Sigmoid colon (tissue), 7 donors: ENCODE measurements around the gene EPAS1. TPM values are rescaled to one million over a fixed set of nuclear protein-coding genes. Genes with fewer than 3 reads are reported as not detected.

Experiments
- DNase-seq: peaks from one replicate; pipeline ENCODE4 v3.0.0-alpha.2; 2019
- H3K27ac ChIP-seq, 4 donors: fragments of 200-600 bp; sonication (generic); one replicate each; pipeline ENCODE4 v1.5.1; 2016 to 2019; ENCODE audit warnings: mild to moderate bottlenecking in 1 of 4
- H3K27me3 ChIP-seq, 3 donors: fragments of 200-600 bp; sonication (generic); one replicate each; pipeline ENCODE4 v1.5.1; 2019; ENCODE audit warnings: mild to moderate bottlenecking in 1 of 3
- H3K36me3 ChIP-seq, 4 donors: fragments of 200-600 bp; sonication (generic); one replicate each; pipeline ENCODE4 v1.5.1; 2016 to 2019
- H3K4me1 ChIP-seq, 4 donors: fragments of 200-600 bp; sonication (generic); one replicate each; pipeline ENCODE4 v1.5.1; 2017 to 2019
- H3K4me3 ChIP-seq, 4 donors: fragments of 200-600 bp; sonication (generic); one replicate each; pipeline ENCODE4 v1.5.1; 2017 to 2019; ENCODE audit warnings: mild to moderate bottlenecking in 2 of 4, moderate library complexity in 1 of 4
- H3K9me3 ChIP-seq, 4 donors: fragments of 200-600 bp in 3 of 4; sonication (generic) in 3 of 4; one replicate each; pipeline versions ENCODE4 v1.5.1 to v1.6.1; 2013 to 2019
- CTCF ChIP-seq, 4 experiments: fragments of 450-650 bp in 3 of 4; fragments of 200-600 bp in 1 of 4; IDR thresholded peaks; one replicate each; pipeline ENCODE4 v1.5.1; 2016 to 2019; ENCODE audit warnings: antibody characterized with exemption in 4 of 4, mild to moderate bottlenecking in 3 of 4, moderate library complexity in 2 of 4
- EP300 ChIP-seq, 4 donors: sonication (generic); formaldehyde crosslinking; IDR thresholded peaks; one replicate each; pipeline ENCODE4 v1.6.1; 2017; ENCODE audit warnings: antibody characterized with exemption in 4 of 4
- POLR2A ChIP-seq, 2 donors: fragments of 450-650 bp; IDR thresholded peaks; one replicate each; pipeline ENCODE4 v1.6.1; 2016; ENCODE audit warnings: antibody characterized with exemption in 2 of 2, mild to moderate bottlenecking in 2 of 2, moderate library complexity in 2 of 2
- POLR2AphosphoS5 ChIP-seq, 4 donors: sonication (generic); formaldehyde crosslinking; IDR thresholded peaks; one replicate each; pipeline ENCODE4 v1.6.1; 2017; ENCODE audit warnings: antibody characterized with exemption in 4 of 4
- WGBS, 2 donors: extraction: QIAGEN DNeasy Blood & Tissue Kit; methylation state at CpG; one replicate each; pipeline ENCODE4 v1.1.7; 2013; 5-methylcytosine and 5-hydroxymethylcytosine counted together
- intact Hi-C: fragments of 100-400 bp; cut with DNase I; formaldehyde crosslinking; loops from one replicate; pipeline ENCODE4 v1.15.1; 2023
- polyA plus RNA-seq, 3 donors: library from polyadenylated mRNA; stranded (reverse); fragments of 200-250 nt; gene quantifications; one replicate each; pipeline ENCODE4 v1.2.3, GENCODE V29; 2013
- total RNA-seq, 4 donors: library from RNA; depleted of rRNA; stranded (reverse); fragments of >200 nt; gene quantifications; one replicate each; pipeline ENCODE4 v1.1.0, GENCODE V29; 2016
- donor health status: healthy with polysubstance abuse.
- donor health status: Bipolar disorder and iron deficiency.
- donor health status: healthy.

The EPAS1 gene
- total and polyA plus RNA-seq, 7 donors = 56.8 to 97.8 (median 62.2) TPM

- intact Hi-C loops = no loop called here
- H3K27me3 ChIP-seq = no peaks in the 10 kb centered on the region
- H3K36me3 ChIP-seq = no peaks in the 10 kb centered on the region
- WGBS, 2 donors = 72 to 78% methylated on average over 5 of the region's 5 CpGs
- TF ChIP-seq CTCF (IDR thresholded peaks at IDR 0.05) (no peak), EP300 (IDR thresholded peaks at IDR 0.05) (no peak), POLR2A (IDR thresholded peaks at IDR 0.05) (no peak), POLR2AphosphoS5 (IDR thresholded peaks at IDR 0.05) (no peak)
- DNase-seq = no peak
- H3K4me3 ChIP-seq = no peak overlapping the region
- H3K9me3 ChIP-seq = no peaks in the 10 kb centered on the region
- H3K4me1 ChIP-seq = peaks cover 0 to 8% (median 3%) of the 10 kb centered on the region in 4 donors
- H3K27ac ChIP-seq = no peak overlapping the region
Observed at GRCh38 chr2:46258937-46259776, 38.0 kb upstream of the EPAS1 start.

GRCh38 chr2:46259777-46260168 is 37.4 kb upstream of the EPAS1 start:
- Histone ChIP-seq H3K4me1 (peaks cover 0 to 8% (median 3%) of the 10 kb centered on the region in 4 donors), H3K27ac (no peak overlapping the region), H3K36me3 (no peaks in the 10 kb centered on the region), H3K9me3 (no peaks in the 10 kb centered on the region), H3K4me3 (no peak overlapping the region), H3K27me3 (no peaks in the 10 kb centered on the region)
- TF ChIP-seq CTCF (IDR thresholded peaks at IDR 0.05) (no peak), POLR2AphosphoS5 (IDR thresholded peaks at IDR 0.05) (no peak), POLR2A (IDR thresholded peaks at IDR 0.05) (no peak), EP300 (IDR thresholded peaks at IDR 0.05) (no peak)
- DNase-seq = no peak
- intact Hi-C loops = no loop called here
- WGBS, 2 donors = 1 to 95% methylated on average over 1 of the region's 1 CpG

GRCh38 chr2:46260305-46260704 is 36.9 kb upstream of the EPAS1 start:
- TF ChIP-seq CTCF (IDR thresholded peaks at IDR 0.05) = no peak
- TF ChIP-seq EP300 (IDR thresholded peaks at IDR 0.05) = no peak
- no peak for TF ChIP-seq POLR2AphosphoS5 (IDR thresholded peaks at IDR 0.05)
- no peak for TF ChIP-seq POLR2A (IDR thresholded peaks at IDR 0.05)
- Histone ChIP-seq H3K4me1 (peaks cover 0 to 8% (median 3%) of the 10 kb centered on the region in 4 donors), H3K9me3 (no peaks in the 10 kb centered on the region), H3K36me3 (no peaks in the 10 kb centered on the region), H3K4me3 (no peak overlapping the region), H3K27me3 (no peaks in the 10 kb centered on the region), H3K27ac (no peak overlapping the region)
- 69 to 91% methylated on average over 4 of the region's 4 CpGs for WGBS, 2 donors
- no peak for DNase-seq
- intact Hi-C loops = no loop called here

- Histone ChIP-seq H3K36me3 (no peaks in the 10 kb centered on the region), H3K4me1 (peaks cover 0 to 8% (median 3%) of the 10 kb centered on the region in 4 donors), H3K27ac (no peak overlapping the region), H3K4me3 (no peak overlapping the region), H3K27me3 (no peaks in the 10 kb centered on the region), H3K9me3 (no peaks in the 10 kb centered on the region)
- DNase-seq = no peak
- TF ChIP-seq CTCF (IDR thresholded peaks at IDR 0.05) (no peak), POLR2A (IDR thresholded peaks at IDR 0.05) (no peak), POLR2AphosphoS5 (IDR thresholded peaks at IDR 0.05) (no peak), EP300 (IDR thresholded peaks at IDR 0.05) (no peak)
- WGBS, 2 donors = 81 to 91% methylated on average over 2 of the region's 2 CpGs
- intact Hi-C loops = no loop called here
Observed at GRCh38 chr2:46262248-46262938, 34.8 kb upstream of the EPAS1 start.
